ENCODE measurements around the gene TLE2.
"Not testable (repeated sequence)": the region's sequence is repeated elsewhere in the genome, so short reads cannot be mapped to it uniquely, and the experiment has no call there.

The TLE2 gene

GRCh38 chr19:3045191-3045590 lies 16.1 kb upstream of the TLE2 start:
- H3K27me3 ChIP-seq (ENCODE audit: control insufficient read depth, insufficient read depth, low read length): peaks cover 66% of the 10 kb centered on the region
- no peaks in the 10 kb centered on the region for H3K9me3 ChIP-seq (ENCODE audit: control insufficient read depth, insufficient read depth, low read depth, low read length)
- peaks cover 13% of the 10 kb centered on the region for H3K4me1 ChIP-seq (ENCODE audit: control insufficient read depth, insufficient read depth, low read length)
- H3K27ac ChIP-seq (ENCODE audit: low read depth, low read length): no peak overlapping the region
- H3K36me3 ChIP-seq (ENCODE audit: control insufficient read depth, insufficient read depth, low read length): no peaks in the 10 kb centered on the region
- no peak overlapping the region for H3K9ac ChIP-seq (ENCODE audit: low read length)
- H3K4me3 ChIP-seq (ENCODE audit: low read depth, low read length): no peak overlapping the region

GRCh38 chr19:3042621-3043267 lies 13.7 kb upstream of the TLE2 start:
- peak overlapping the region; percentile 45; the same call in 1 of the 2 replicates for H3K4me3 ChIP-seq (ENCODE audit: low read depth, low read length)
- peaks cover 72% of the 10 kb centered on the region for H3K27me3 ChIP-seq (ENCODE audit: control insufficient read depth, insufficient read depth, low read length)
- H3K4me1 ChIP-seq (ENCODE audit: control insufficient read depth, insufficient read depth, low read length): peaks cover 13% of the 10 kb centered on the region
- H3K27ac ChIP-seq (ENCODE audit: low read depth, low read length): no peak overlapping the region
- H3K9ac ChIP-seq (ENCODE audit: low read length): no peak overlapping the region
- H3K9me3 ChIP-seq (ENCODE audit: control insufficient read depth, insufficient read depth, low read depth, low read length): no peaks in the 10 kb centered on the region
- H3K36me3 ChIP-seq (ENCODE audit: control insufficient read depth, insufficient read depth, low read length): no peaks in the 10 kb centered on the region

- Histone ChIP-seq H3K9me3 (ENCODE audit: control insufficient read depth, insufficient read depth, low read depth, low read length) (no peaks in the 10 kb centered on the region), H3K27me3 (ENCODE audit: control insufficient read depth, insufficient read depth, low read length) (peaks cover 76% of the 10 kb centered on the region), H3K9ac (ENCODE audit: low read length) (no peak overlapping the region), H3K27ac (ENCODE audit: low read depth, low read length) (no peak overlapping the region), H3K4me1 (ENCODE audit: control insufficient read depth, insufficient read depth, low read length) (peaks cover 10% of the 10 kb centered on the region), H3K36me3 (ENCODE audit: control insufficient read depth, insufficient read depth, low read length) (no peaks in the 10 kb centered on the region), H3K4me3 (ENCODE audit: low read depth, low read length) (peak overlapping the region; percentile 46)
Observed at GRCh38 chr19:3041761-3042620, 12.9 kb upstream of the TLE2 start.

- Histone ChIP-seq H3K27ac (ENCODE audit: low read depth, low read length) (no peak overlapping the region), H3K4me1 (ENCODE audit: control insufficient read depth, insufficient read depth, low read length) (peaks cover 12% of the 10 kb centered on the region), H3K27me3 (ENCODE audit: control insufficient read depth, insufficient read depth, low read length) (peaks cover 73% of the 10 kb centered on the region), H3K9me3 (ENCODE audit: control insufficient read depth, insufficient read depth, low read depth, low read length) (no peaks in the 10 kb centered on the region), H3K36me3 (ENCODE audit: control insufficient read depth, insufficient read depth, low read length) (no peaks in the 10 kb centered on the region), H3K4me3 (ENCODE audit: low read depth, low read length) (peak overlapping the region; percentile 46; the same call in 1 of the 2 replicates), H3K9ac (ENCODE audit: low read length) (no peak overlapping the region)
Observed at GRCh38 chr19:3041327-3041726, 12.2 kb upstream of the TLE2 start.

GRCh38 chr19:3039641-3040077 lies 10.6 kb upstream of the TLE2 start:
- Histone ChIP-seq H3K9ac (ENCODE audit: low read length) (no peak overlapping the region), H3K27ac (ENCODE audit: low read depth, low read length) (no peak overlapping the region), H3K4me1 (ENCODE audit: control insufficient read depth, insufficient read depth, low read length) (peaks cover 11% of the 10 kb centered on the region), H3K4me3 (ENCODE audit: low read depth, low read length) (no peak overlapping the region), H3K9me3 (ENCODE audit: control insufficient read depth, insufficient read depth, low read depth, low read length) (no peaks in the 10 kb centered on the region), H3K36me3 (ENCODE audit: control insufficient read depth, insufficient read depth, low read length) (no peaks in the 10 kb centered on the region), H3K27me3 (ENCODE audit: control insufficient read depth, insufficient read depth, low read length) (peaks cover 64% of the 10 kb centered on the region)

GRCh38 chr19:3039125-3039524 lies 10.0 kb upstream of the TLE2 start:
- Histone ChIP-seq H3K36me3 (ENCODE audit: control insufficient read depth, insufficient read depth, low read length) (no peaks in the 10 kb centered on the region), H3K27me3 (ENCODE audit: control insufficient read depth, insufficient read depth, low read length) (peaks cover 64% of the 10 kb centered on the region), H3K4me3 (ENCODE audit: low read depth, low read length) (no peak overlapping the region), H3K9ac (ENCODE audit: low read length) (no peak overlapping the region), H3K4me1 (ENCODE audit: control insufficient read depth, insufficient read depth, low read length) (peaks cover 15% of the 10 kb centered on the region), H3K9me3 (ENCODE audit: control insufficient read depth, insufficient read depth, low read depth, low read length) (no peaks in the 10 kb centered on the region), H3K27ac (ENCODE audit: low read depth, low read length) (no peak overlapping the region)

GRCh38 chr19:3038214-3038613 lies 9.1 kb upstream of the TLE2 start:
- Histone ChIP-seq H3K27ac (ENCODE audit: low read depth, low read length) (no peak overlapping the region), H3K9ac (ENCODE audit: low read length) (no peak overlapping the region), H3K9me3 (ENCODE audit: control insufficient read depth, insufficient read depth, low read depth, low read length) (no peaks in the 10 kb centered on the region), H3K4me1 (ENCODE audit: control insufficient read depth, insufficient read depth, low read length) (peaks cover 19% of the 10 kb centered on the region), H3K36me3 (ENCODE audit: control insufficient read depth, insufficient read depth, low read length) (no peaks in the 10 kb centered on the region), H3K27me3 (ENCODE audit: control insufficient read depth, insufficient read depth, low read length) (peaks cover 69% of the 10 kb centered on the region), H3K4me3 (ENCODE audit: low read depth, low read length) (no peak overlapping the region)

GRCh38 chr19:3036977-3037544 lies 8.0 kb upstream of the TLE2 start:
- not testable (repeated sequence) for H3K9ac ChIP-seq (ENCODE audit: low read length); H3K27ac ChIP-seq (ENCODE audit: low read depth, low read length)
- H3K4me1 ChIP-seq (ENCODE audit: control insufficient read depth, insufficient read depth, low read length): peaks cover 15% of the 10 kb centered on the region

GRCh38 chr19:3036119-3036976 lies 7.3 kb upstream of the TLE2 start:
- Histone ChIP-seq H3K4me3 (ENCODE audit: low read depth, low read length) (peak overlapping the region; percentile 66), H3K9me3 (ENCODE audit: control insufficient read depth, insufficient read depth, low read depth, low read length) (no peaks in the 10 kb centered on the region), H3K27ac (ENCODE audit: low read depth, low read length) (no peak overlapping the region), H3K9ac (ENCODE audit: low read length) (peak overlapping the region; percentile 41), H3K27me3 (ENCODE audit: control insufficient read depth, insufficient read depth, low read length) (peaks cover 72% of the 10 kb centered on the region), H3K4me1 (ENCODE audit: control insufficient read depth, insufficient read depth, low read length) (peaks cover 15% of the 10 kb centered on the region), H3K36me3 (ENCODE audit: control insufficient read depth, insufficient read depth, low read length) (no peaks in the 10 kb centered on the region)

More at GRCh38 chr19:3036977-3037544, 8.0 kb upstream of the TLE2 start:
- not testable (repeated sequence) for H3K9me3 ChIP-seq (ENCODE audit: control insufficient read depth, insufficient read depth, low read depth, low read length); H3K36me3 ChIP-seq (ENCODE audit: control insufficient read depth, insufficient read depth, low read length)
- peak overlapping the region; percentile 66 for H3K4me3 ChIP-seq (ENCODE audit: low read depth, low read length)
- peaks cover 71% of the 10 kb centered on the region for H3K27me3 ChIP-seq (ENCODE audit: control insufficient read depth, insufficient read depth, low read length)

- no peaks in the 10 kb centered on the region for H3K36me3 ChIP-seq (ENCODE audit: control insufficient read depth, insufficient read depth, low read length)
- H3K9me3 ChIP-seq (ENCODE audit: control insufficient read depth, insufficient read depth, low read depth, low read length): no peaks in the 10 kb centered on the region
- peak overlapping the region; percentile 64 for H3K4me3 ChIP-seq (ENCODE audit: low read depth, low read length)
- H3K9ac ChIP-seq (ENCODE audit: low read length): no peak overlapping the region
- H3K27ac ChIP-seq (ENCODE audit: low read depth, low read length): no peak overlapping the region
- H3K27me3 ChIP-seq (ENCODE audit: control insufficient read depth, insufficient read depth, low read length): peaks cover 76% of the 10 kb centered on the region
- H3K4me1 ChIP-seq (ENCODE audit: control insufficient read depth, insufficient read depth, low read length): peaks cover 15% of the 10 kb centered on the region
Observed at GRCh38 chr19:3035542-3036118, 6.5 kb upstream of the TLE2 start.
